ENCODE measurements around the gene ATP12A.

GRCh38 chr13:24724714-24725113 is 44.5 kb downstream of the ATP12A start:
- TF ChIP-seq FOXP2 (optimal IDR thresholded peaks at IDR 0.05; ENCODE audit: control extremely low read depth, extremely low read length, insufficient read depth) (no peak), POLR2AphosphoS5 (IDR thresholded peaks at IDR 0.05; ENCODE audit: borderline replicate concordance, low read depth, low read length) (no peak)
